ENCODE data around the gene THBS3. TPM values are rescaled to one million over a fixed set of nuclear protein-coding genes. Genes with fewer than 3 reads are reported as not detected.

The THBS3 gene
- total and polyA plus RNA-seq, 9 of the 15 experiments (the other 6 are each of a cell fraction or from before 2014, with no cell fraction given) = 0.59 to 8.3 (median 3.2) TPM

DNA sequence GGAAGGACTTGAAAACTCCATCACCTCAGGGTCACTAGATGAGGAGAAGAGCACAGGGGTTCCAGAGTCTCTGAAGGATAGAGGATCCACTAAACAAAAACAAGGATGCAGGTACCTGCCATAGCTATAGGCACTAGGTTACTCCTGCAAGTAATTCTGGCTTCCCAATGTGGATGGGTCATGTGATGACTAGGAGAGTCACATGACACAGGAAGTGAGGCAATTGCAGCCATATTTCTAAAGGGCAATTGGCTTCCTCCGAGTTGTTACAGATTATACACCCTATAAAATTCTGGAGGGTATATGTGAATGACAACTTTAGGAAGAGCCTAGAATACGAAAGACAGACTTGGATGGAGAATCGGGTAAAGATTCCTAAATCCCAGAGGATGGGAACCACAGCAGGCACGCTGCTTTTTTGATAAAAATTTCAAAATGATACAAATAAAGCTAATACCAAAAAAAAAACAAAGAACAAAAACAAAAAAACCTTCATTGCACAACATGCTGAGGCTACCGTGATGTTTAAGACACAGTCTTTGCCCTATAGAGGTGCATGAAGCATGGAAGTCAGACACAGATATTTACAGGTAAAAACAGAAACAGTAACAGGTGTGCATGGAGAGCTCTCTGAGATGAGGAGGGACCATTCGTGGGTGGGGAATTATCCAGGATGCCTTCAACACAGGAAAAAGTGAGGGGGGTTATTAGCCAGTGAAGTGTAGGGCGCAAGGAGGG lies 11.3 kb upstream of the THBS3 start (continued):
- TF ChIP-seq, protein P1, sequence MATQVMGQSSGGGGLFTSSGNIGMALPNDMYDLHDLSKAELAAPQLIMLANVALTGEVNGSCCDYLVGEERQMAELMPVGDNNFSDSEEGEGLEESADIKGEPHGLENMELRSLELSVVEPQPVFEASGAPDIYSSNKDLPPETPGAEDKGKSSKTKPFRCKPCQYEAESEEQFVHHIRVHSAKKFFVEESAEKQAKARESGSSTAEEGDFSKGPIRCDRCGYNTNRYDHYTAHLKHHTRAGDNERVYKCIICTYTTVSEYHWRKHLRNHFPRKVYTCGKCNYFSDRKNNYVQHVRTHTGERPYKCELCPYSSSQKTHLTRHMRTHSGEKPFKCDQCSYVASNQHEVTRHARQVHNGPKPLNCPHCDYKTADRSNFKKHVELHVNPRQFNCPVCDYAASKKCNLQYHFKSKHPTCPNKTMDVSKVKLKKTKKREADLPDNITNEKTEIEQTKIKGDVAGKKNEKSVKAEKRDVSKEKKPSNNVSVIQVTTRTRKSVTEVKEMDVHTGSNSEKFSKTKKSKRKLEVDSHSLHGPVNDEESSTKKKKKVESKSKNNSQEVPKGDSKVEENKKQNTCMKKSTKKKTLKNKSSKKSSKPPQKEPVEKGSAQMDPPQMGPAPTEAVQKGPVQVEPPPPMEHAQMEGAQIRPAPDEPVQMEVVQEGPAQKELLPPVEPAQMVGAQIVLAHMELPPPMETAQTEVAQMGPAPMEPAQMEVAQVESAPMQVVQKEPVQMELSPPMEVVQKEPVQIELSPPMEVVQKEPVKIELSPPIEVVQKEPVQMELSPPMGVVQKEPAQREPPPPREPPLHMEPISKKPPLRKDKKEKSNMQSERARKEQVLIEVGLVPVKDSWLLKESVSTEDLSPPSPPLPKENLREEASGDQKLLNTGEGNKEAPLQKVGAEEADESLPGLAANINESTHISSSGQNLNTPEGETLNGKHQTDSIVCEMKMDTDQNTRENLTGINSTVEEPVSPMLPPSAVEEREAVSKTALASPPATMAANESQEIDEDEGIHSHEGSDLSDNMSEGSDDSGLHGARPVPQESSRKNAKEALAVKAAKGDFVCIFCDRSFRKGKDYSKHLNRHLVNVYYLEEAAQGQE (IDR thresholded peaks at IDR 0.05; ENCODE audit: borderline replicate concordance) = peak; percentile 95
- TF ChIP-seq, protein P1 (CRISPR knock-in tag; IDR thresholded peaks at IDR 0.05; ENCODE audit: low read depth) = no peak
- TF ChIP-seq, protein P2, sequence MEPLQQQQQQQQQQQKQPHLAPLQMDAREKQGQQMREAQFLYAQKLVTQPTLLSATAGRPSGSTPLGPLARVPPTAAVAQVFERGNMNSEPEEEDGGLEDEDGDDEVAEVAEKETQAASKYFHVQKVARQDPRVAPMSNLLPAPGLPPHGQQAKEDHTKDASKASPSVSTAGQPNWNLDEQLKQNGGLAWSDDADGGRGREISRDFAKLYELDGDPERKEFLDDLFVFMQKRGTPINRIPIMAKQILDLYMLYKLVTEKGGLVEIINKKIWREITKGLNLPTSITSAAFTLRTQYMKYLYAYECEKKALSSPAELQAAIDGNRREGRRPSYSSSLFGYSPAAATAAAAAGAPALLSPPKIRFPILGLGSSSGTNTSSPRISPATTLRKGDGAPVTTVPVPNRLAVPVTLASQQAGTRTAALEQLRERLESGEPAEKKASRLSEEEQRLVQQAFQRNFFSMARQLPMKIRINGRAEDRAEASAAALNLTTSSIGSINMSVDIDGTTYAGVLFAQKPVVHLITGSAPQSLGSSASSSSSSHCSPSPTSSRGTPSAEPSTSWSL (CRISPR knock-in tag; IDR thresholded peaks at IDR 0.05; ENCODE audit: borderline replicate concordance) = no peak
- TF ChIP-seq TCF3 (CRISPR knock-in tag; IDR thresholded peaks at IDR 0.05) (no peak), ARNT (IDR thresholded peaks at IDR 0.05) (no peak), ZNF239 (CRISPR knock-in tag; IDR thresholded peaks at IDR 0.05) (no peak), ZNF766 (CRISPR knock-in tag; conservative IDR thresholded peaks at IDR 0.05) (0 out of 2 replicates have a peak, but pooled peaks have one; percentile 7), ZNF253 (CRISPR knock-in tag; conservative IDR thresholded peaks at IDR 0.05) (no peak), CEBPG (CRISPR knock-in tag; IDR thresholded peaks at IDR 0.05) (no peak), CEBPG (tag; conservative IDR thresholded peaks at IDR 0.05 in 1 of 2, IDR thresholded peaks at IDR 0.05 in 1 of 2) (peak in 1 of 2 experiments; percentile 59; a peak in 1 of 4 replicates)
- TF ChIP-seq, protein P3, sequence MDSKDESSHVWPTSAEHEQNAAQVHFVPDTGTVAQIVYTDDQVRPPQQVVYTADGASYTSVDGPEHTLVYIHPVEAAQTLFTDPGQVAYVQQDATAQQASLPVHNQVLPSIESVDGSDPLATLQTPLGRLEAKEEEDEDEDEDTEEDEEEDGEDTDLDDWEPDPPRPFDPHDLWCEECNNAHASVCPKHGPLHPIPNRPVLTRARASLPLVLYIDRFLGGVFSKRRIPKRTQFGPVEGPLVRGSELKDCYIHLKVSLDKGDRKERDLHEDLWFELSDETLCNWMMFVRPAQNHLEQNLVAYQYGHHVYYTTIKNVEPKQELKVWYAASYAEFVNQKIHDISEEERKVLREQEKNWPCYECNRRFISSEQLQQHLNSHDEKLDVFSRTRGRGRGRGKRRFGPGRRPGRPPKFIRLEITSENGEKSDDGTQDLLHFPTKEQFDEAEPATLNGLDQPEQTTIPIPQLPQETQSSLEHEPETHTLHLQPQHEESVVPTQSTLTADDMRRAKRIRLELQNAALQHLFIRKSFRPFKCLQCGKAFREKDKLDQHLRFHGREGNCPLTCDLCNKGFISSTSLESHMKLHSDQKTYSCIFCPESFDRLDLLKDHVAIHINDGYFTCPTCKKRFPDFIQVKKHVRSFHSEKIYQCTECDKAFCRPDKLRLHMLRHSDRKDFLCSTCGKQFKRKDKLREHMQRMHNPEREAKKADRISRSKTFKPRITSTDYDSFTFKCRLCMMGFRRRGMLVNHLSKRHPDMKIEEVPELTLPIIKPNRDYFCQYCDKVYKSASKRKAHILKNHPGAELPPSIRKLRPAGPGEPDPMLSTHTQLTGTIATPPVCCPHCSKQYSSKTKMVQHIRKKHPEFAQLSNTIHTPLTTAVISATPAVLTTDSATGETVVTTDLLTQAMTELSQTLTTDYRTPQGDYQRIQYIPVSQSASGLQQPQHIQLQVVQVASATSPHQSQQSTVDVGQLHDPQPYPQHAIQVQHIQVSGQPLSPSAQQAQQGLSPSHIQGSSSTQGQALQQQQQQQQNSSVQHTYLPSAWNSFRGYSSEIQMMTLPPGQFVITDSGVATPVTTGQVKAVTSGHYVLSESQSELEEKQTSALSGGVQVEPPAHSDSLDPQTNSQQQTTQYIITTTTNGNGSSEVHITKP (IDR thresholded peaks at IDR 0.05; ENCODE audit: partially characterized antibody) = peak; percentile 93
- TF ChIP-seq, protein P4, sequence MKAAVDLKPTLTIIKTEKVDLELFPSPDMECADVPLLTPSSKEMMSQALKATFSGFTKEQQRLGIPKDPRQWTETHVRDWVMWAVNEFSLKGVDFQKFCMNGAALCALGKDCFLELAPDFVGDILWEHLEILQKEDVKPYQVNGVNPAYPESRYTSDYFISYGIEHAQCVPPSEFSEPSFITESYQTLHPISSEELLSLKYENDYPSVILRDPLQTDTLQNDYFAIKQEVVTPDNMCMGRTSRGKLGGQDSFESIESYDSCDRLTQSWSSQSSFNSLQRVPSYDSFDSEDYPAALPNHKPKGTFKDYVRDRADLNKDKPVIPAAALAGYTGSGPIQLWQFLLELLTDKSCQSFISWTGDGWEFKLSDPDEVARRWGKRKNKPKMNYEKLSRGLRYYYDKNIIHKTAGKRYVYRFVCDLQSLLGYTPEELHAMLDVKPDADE (conservative IDR thresholded peaks at IDR 0.05; ENCODE audit: control insufficient read depth, low read depth, low read length) = peak; percentile 73; the same call in 1 of the 2 replicates
